Ascending aorta (tissue), 2 donors: ENCODE data around the gene ARHGAP31. TPM values are rescaled to one million over a fixed set of nuclear protein-coding genes. Genes with fewer than 3 reads are reported as not detected.
"Not testable (repeated sequence)": the region's sequence is repeated elsewhere in the genome, so short reads cannot be mapped to it uniquely, and the experiment has no call there.

Experiments used
- DNase-seq, 2 donors: peaks; one replicate each; pipeline ENCODE4 v3.0.0-alpha.2; 2019; ENCODE audit warnings: low spot score in 2 of 2
- H3K27ac ChIP-seq, 2 donors: fragments of 200-600 bp; sonication (generic); one replicate each; pipeline ENCODE4 v1.5.1; 2016 to 2017; ENCODE audit warnings: mild to moderate bottlenecking in 1 of 2
- H3K27me3 ChIP-seq: fragments of 200-600 bp; sonication (generic); one replicate; pipeline ENCODE4 v1.5.1; 2017
- H3K36me3 ChIP-seq, 2 donors: fragments of 200-600 bp; sonication (generic); one replicate each; pipeline ENCODE4 v1.5.1; 2016
- H3K4me1 ChIP-seq, 2 donors: fragments of 200-600 bp; sonication (generic); one replicate each; pipeline ENCODE4 v1.5.1; 2016 to 2017; ENCODE audit warnings: mild to moderate bottlenecking in 1 of 2
- H3K4me3 ChIP-seq, 2 donors: fragments of 200-600 bp; sonication (generic); one replicate each; pipeline ENCODE4 v1.5.1; 2016 to 2017; ENCODE audit warnings: mild to moderate bottlenecking in 1 of 2
- H3K9me3 ChIP-seq, 2 donors: fragments of 200-600 bp; sonication (generic); one replicate each; pipeline ENCODE4 v1.5.1; 2016
- CTCF ChIP-seq, 3 experiments: fragments of 200-600 bp in 2 of 3; fragments of 450-650 bp in 1 of 3; sonication (generic) in 2 of 3; IDR thresholded peaks; one replicate each; pipeline ENCODE4 v1.5.1; 2016 to 2019; ENCODE audit warnings: antibody characterized with exemption in 3 of 3, mild to moderate bottlenecking in 1 of 3, moderate library complexity in 1 of 3
- intact Hi-C: fragments of 100-400 bp; cut with DNase I; formaldehyde crosslinking; loops from one replicate; pipeline ENCODE4 v1.15.1; 2023
- total RNA-seq: library from RNA; depleted of rRNA; stranded (reverse); fragments of >200 nt; gene quantifications from one replicate; pipeline ENCODE4 v1.1.0, GENCODE V29; 2016

Gene ARHGAP31
- total RNA-seq, 1 donor from 2014 or later = 31.4 TPM

GRCh38 chr3:119257654-119258410 lies 36.4 kb upstream of the ARHGAP31 start:
- no peak for TF ChIP-seq CTCF (IDR thresholded peaks at IDR 0.05)
- Histone ChIP-seq H3K36me3 (no peaks in the 10 kb centered on the region), H3K27ac (peak overlapping the region in 1 of 2 donors; percentile 31), H3K4me3 (no peak overlapping the region), H3K4me1 (peaks cover 3% of the 10 kb centered on the region in 2 donors), H3K27me3 (no peaks in the 10 kb centered on the region), H3K9me3 (no peaks in the 10 kb centered on the region)
- no peak for DNase-seq
- intact Hi-C loops = no loop called here

DNA sequence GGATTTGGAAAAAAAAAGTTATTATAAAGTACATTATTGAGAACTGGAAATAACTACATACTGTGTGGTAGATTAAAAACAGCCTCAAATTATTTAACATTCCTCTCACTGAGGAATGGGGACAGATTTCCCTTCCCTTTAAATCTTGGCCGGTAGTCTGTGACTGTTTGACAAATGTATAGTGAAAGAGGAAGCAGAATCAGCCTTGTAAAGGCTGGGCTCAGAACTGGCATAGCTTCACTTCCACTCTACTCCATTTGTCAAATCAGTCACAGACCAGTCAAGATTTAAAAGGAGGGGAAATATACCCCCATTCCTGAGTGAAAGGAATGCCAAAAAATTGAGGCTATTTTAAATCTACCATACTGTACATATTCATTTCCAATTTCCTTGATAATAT lies 35.3 kb upstream of the ARHGAP31 start:
- intact Hi-C loops = no loop called here
- H3K9me3 ChIP-seq = no peaks in the 10 kb centered on the region
- H3K27me3 ChIP-seq = no peaks in the 10 kb centered on the region
- H3K27ac ChIP-seq = no peak overlapping the region
- H3K4me1 ChIP-seq = peaks cover 3% of the 10 kb centered on the region in 2 donors
- H3K36me3 ChIP-seq = no peaks in the 10 kb centered on the region
- no peak for TF ChIP-seq CTCF (IDR thresholded peaks at IDR 0.05)
- no peak for DNase-seq
- no peak overlapping the region for H3K4me3 ChIP-seq

DNA sequence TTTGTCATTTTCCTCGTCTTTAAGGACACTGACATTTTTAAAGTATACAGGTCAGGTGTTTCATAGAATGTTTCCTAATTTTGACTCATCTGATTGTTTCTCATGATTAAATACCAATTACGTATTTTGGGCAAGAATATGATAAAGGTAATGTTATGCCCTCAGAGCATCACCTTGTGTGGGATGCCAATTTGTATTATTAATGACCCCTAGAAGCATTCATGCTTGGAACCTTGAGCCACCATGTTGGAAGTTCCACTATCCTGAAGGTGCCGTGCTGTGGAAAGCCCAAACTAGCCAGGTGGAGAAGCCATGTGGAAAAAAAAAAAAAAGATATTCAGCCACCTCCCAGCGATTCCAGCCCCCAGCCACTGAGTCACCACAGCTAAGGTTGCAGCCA lies 34.4 kb upstream of the ARHGAP31 start:
- H3K27me3 ChIP-seq = no peaks in the 10 kb centered on the region
- intact Hi-C loops = no loop called here
- no peak for TF ChIP-seq CTCF (IDR thresholded peaks at IDR 0.05)
- no peak overlapping the region for H3K27ac ChIP-seq
- H3K4me1 ChIP-seq = peaks cover 3% of the 10 kb centered on the region in 2 donors
- H3K9me3 ChIP-seq = no peaks in the 10 kb centered on the region
- H3K4me3 ChIP-seq = no peak overlapping the region
- no peaks in the 10 kb centered on the region for H3K36me3 ChIP-seq
- no peak for DNase-seq

- H3K27ac ChIP-seq = no peak overlapping the region
- no peak for TF ChIP-seq CTCF (IDR thresholded peaks at IDR 0.05)
- DNase-seq = no peak
- no peaks in the 10 kb centered on the region for H3K27me3 ChIP-seq
- no peaks in the 10 kb centered on the region for H3K36me3 ChIP-seq
- intact Hi-C loops = no loop called here
- peaks cover 3% of the 10 kb centered on the region in 2 donors for H3K4me1 ChIP-seq
- no peak overlapping the region for H3K4me3 ChIP-seq
- H3K9me3 ChIP-seq = no peaks in the 10 kb centered on the region
Measured at GRCh38 chr3:119261055-119261454, 33.1 kb upstream of the ARHGAP31 start.

GRCh38 chr3:119270212-119270611 lies 24.0 kb upstream of the ARHGAP31 start:
- H3K4me3 ChIP-seq, H3K4me1 ChIP-seq, H3K27me3 ChIP-seq, H3K27ac ChIP-seq, H3K9me3 ChIP-seq, DNase-seq, H3K36me3 ChIP-seq: not testable (repeated sequence)
- intact Hi-C loops = loop anchor here (10.0 kb wide), 2 partner anchors 55 to 115 kb away; no protein-coding TSS in a partner anchor

- Histone ChIP-seq H3K27ac (no peak overlapping the region), H3K36me3 (no peaks in the 10 kb centered on the region), H3K4me3 (no peak overlapping the region), H3K27me3 (no peaks in the 10 kb centered on the region), H3K4me1 (peaks cover 0 to 2% of the 10 kb centered on the region in 2 donors), H3K9me3 (no peaks in the 10 kb centered on the region)
- no peak for DNase-seq
- intact Hi-C loops = loop anchor here (5.0 to 10.0 kb wide), 3 partner anchors 48 to 191 kb away; partner anchors contain the start of gene POGLUT1
- TF ChIP-seq CTCF (IDR thresholded peaks at IDR 0.05) = no peak
Measured at GRCh38 chr3:119276680-119277079, 17.5 kb upstream of the ARHGAP31 start.
